ENCODE data around the gene ADAMTS13.

Gene ADAMTS13

GRCh38 chr9:133492061-133493021 is 70.2 kb downstream of the ADAMTS13 start:
- no peak for DNase-seq
- intact Hi-C loops (cut with DNase I; ENCODE audit: low total_unique reads) = no loop called here
- H3K27ac ChIP-seq = peak overlapping the region; percentile 42 to 65

GRCh38 chr9:133493428-133493827 is 71.3 kb downstream of the ADAMTS13 start:
- Histone ChIP-seq H3K9me3 (no peaks in the 10 kb centered on the region), H3K36me3 (no peaks in the 10 kb centered on the region), H3K27me3 (peaks cover 0 to 15% of the 10 kb centered on the region in 2 donors), H3K27ac (no peak overlapping the region), H3K4me1 (peaks cover 7 to 28% (median 19%) of the 10 kb centered on the region in 4 donors), H3K4me3 (no peak overlapping the region)
- intact Hi-C loops (cut with DNase I; ENCODE audit: low total_unique reads) = no loop called here
- DNase-seq = no peak
- TF ChIP-seq, protein P1, sequence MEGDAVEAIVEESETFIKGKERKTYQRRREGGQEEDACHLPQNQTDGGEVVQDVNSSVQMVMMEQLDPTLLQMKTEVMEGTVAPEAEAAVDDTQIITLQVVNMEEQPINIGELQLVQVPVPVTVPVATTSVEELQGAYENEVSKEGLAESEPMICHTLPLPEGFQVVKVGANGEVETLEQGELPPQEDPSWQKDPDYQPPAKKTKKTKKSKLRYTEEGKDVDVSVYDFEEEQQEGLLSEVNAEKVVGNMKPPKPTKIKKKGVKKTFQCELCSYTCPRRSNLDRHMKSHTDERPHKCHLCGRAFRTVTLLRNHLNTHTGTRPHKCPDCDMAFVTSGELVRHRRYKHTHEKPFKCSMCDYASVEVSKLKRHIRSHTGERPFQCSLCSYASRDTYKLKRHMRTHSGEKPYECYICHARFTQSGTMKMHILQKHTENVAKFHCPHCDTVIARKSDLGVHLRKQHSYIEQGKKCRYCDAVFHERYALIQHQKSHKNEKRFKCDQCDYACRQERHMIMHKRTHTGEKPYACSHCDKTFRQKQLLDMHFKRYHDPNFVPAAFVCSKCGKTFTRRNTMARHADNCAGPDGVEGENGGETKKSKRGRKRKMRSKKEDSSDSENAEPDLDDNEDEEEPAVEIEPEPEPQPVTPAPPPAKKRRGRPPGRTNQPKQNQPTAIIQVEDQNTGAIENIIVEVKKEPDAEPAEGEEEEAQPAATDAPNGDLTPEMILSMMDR (IDR thresholded peaks at IDR 0.05) = no peak

More at GRCh38 chr9:133492061-133493021, 70.2 kb downstream of the ADAMTS13 start:
- no peaks in the 10 kb centered on the region for H3K9me3 ChIP-seq
- H3K27me3 ChIP-seq = peaks cover 0 to 21% of the 10 kb centered on the region in 2 donors
- no peak overlapping the region for H3K4me3 ChIP-seq
- no peaks in the 10 kb centered on the region for H3K36me3 ChIP-seq
- H3K4me1 ChIP-seq = peaks cover 7 to 28% (median 19%) of the 10 kb centered on the region in 4 donors
- TF ChIP-seq, protein P1 (IDR thresholded peaks at IDR 0.05) = no peak

DNA sequence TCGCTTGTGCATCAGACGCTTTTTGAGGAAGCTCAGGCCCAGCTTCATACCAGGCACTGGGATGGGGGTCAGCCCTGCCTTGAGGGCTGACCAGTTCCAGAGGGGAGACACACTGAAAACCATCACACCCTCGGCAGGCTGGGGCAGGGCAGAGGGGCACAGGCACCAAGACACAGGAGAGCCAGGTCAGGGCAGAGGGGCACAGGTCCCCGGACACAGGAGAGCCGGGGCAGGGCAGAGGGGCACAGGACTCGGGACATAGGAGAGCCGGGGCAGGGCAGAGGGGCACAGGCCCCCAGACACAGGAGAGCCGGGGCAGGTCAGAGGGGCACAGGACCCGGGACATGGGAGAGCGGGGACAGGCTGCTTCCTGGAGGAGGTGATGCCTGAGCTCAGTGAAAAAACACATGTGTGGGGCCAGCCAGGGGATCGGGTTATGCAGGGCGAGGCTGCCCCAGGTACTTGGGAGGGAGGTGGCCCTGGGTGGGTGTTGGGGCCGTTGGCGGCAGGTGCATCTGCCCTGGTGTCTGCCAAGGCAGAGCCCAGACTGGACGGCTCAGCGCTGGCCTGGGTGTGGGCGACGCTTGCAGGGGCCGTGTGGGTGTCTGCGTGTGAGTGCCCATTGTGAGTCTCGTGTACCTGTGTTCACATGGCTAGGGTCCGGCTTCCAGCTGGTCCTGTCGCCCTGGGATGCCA is 71.8 kb downstream of the ADAMTS13 start:
- TF ChIP-seq, protein P1 (IDR thresholded peaks at IDR 0.05) = no peak
- intact Hi-C loops (cut with DNase I; ENCODE audit: low total_unique reads) = no loop called here
- H3K4me3 ChIP-seq = no peak overlapping the region
- peaks cover 7 to 28% (median 19%) of the 10 kb centered on the region in 4 donors for H3K4me1 ChIP-seq
- no peaks in the 10 kb centered on the region for H3K36me3 ChIP-seq
- H3K27ac ChIP-seq = no peak overlapping the region
- peaks cover 0 to 20% of the 10 kb centered on the region in 2 donors for H3K27me3 ChIP-seq
- no peaks in the 10 kb centered on the region for H3K9me3 ChIP-seq
- DNase-seq = no peak

DNA sequence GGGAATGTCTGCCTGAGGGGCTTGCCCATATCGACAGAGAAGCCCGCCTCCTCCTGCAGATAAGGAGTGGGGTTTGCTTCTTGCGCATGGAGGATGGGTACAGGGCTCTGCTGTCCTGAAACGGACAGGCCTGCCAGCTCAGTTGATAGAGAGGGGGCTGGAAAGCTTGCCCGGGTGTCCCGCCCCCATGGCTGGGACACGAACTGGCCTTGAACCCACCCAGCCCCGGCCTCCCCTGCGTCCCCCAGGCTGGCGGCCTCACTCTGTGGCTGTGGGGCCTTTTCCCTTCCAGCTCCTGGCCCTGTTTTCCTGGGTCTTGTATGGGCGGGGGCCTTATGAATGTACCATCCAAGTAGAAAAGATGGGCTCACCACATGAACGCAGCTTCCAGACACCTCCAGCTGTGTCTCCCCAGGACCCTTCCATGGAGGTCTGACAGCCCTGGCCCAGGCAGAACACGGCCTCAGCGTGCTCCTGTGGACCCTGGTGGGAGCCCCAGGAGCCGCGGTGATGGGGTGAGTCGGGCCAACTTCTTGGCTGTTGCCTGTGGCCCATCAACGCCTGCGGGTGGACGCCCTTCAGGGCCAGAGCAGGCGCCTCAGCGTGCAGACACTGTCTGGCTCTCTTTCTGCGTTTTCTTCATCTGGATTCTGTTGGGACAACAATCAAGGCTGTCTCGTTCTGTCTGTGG is 72.6 kb downstream of the ADAMTS13 start:
- peaks cover 7 to 28% (median 19%) of the 10 kb centered on the region in 4 donors for H3K4me1 ChIP-seq
- no peaks in the 10 kb centered on the region for H3K36me3 ChIP-seq
- TF ChIP-seq, protein P1 (IDR thresholded peaks at IDR 0.05) = no peak
- no peak overlapping the region for H3K4me3 ChIP-seq
- no peak for DNase-seq
- H3K27me3 ChIP-seq = peaks cover 0 to 26% of the 10 kb centered on the region in 2 donors
- no peak overlapping the region for H3K27ac ChIP-seq
- intact Hi-C loops (cut with DNase I; ENCODE audit: low total_unique reads) = no loop called here
- no peaks in the 10 kb centered on the region for H3K9me3 ChIP-seq

All from tibial artery (tissue), 4 donors.